Progenitor cell of endocrine pancreas (in vitro differentiated cells): Measurements from ENCODE around the gene LPCAT2. TPM values are rescaled to one million over a fixed set of nuclear protein-coding genes. Genes with fewer than 3 reads are reported as not detected.
A peak's percentile ranks its signal among the peaks of the same experiment; 100 is the strongest.

Experiments
- DNase-seq: peaks from one replicate; pipeline ENCODE4 v3.0.0; 2021; ENCODE audit warnings: low spot score; ENCODE audit not compliant: unreplicated experiment
- H3K27ac Mint-ChIP-seq: 2 replicates; pipeline ENCODE4 v1.8.0; 2021; ENCODE audit warnings: mild to moderate bottlenecking, moderate library complexity, mixed read lengths
- H3K27me3 Mint-ChIP-seq: 2 replicates; pipeline ENCODE4 v1.8.0; 2021; ENCODE audit warnings: mixed read lengths
- H3K36me3 Mint-ChIP-seq: 2 replicates; pipeline ENCODE4 v1.8.0; 2022; ENCODE audit warnings: mixed read lengths; ENCODE audit not compliant: insufficient read depth
- H3K4me1 Mint-ChIP-seq: 2 replicates; pipeline ENCODE4 v1.8.0; 2021; ENCODE audit warnings: low read depth, mixed read lengths
- H3K4me3 Mint-ChIP-seq: 2 replicates; pipeline ENCODE4 v1.8.0; 2021; ENCODE audit warnings: low read depth, mild to moderate bottlenecking, moderate library complexity, mixed read lengths
- H3K9me3 Mint-ChIP-seq: 2 replicates; pipeline ENCODE4 v1.8.0; 2021; ENCODE audit warnings: low read depth, mixed read lengths
- CTCF ChIP-seq: fragments of 200-600 bp; sonication (generic); IDR thresholded peaks from one replicate; pipeline ENCODE4 v1.5.0; 2021; ENCODE audit warnings: antibody characterized with exemption, mild to moderate bottlenecking; ENCODE audit not compliant: unreplicated experiment
- total RNA-seq: library from RNA; stranded (reverse); gene quantifications from 2 replicates; pipeline ENCODE4 v1.2.1, GENCODE V29; 2021

LPCAT2 gene
- total RNA-seq, 1 donor from 2014 or later = 3.2 TPM

GRCh38 chr16:55496509-55497145 lies 12.2 kb upstream of the LPCAT2 start:
- Mint-ChIP-seq H3K4me3 (no peak overlapping the region), H3K4me1 (peaks cover 13% of the 10 kb centered on the region), H3K27ac (no peak overlapping the region), H3K36me3 (no peaks in the 10 kb centered on the region), H3K9me3 (no peaks in the 10 kb centered on the region), H3K27me3 (no peaks in the 10 kb centered on the region)
- no peak for DNase-seq
- no peak for TF ChIP-seq CTCF

GRCh38 chr16:55497558-55497957 lies 11.3 kb upstream of the LPCAT2 start:
- Mint-ChIP-seq H3K27ac (no peak overlapping the region), H3K4me1 (peaks cover 12% of the 10 kb centered on the region), H3K36me3 (no peaks in the 10 kb centered on the region), H3K27me3 (no peaks in the 10 kb centered on the region), H3K4me3 (no peak overlapping the region), H3K9me3 (no peaks in the 10 kb centered on the region)
- no peak for TF ChIP-seq CTCF
- DNase-seq = no peak

- no peak overlapping the region for H3K27ac Mint-ChIP-seq
- H3K27me3 Mint-ChIP-seq = no peaks in the 10 kb centered on the region
- no peak overlapping the region for H3K4me3 Mint-ChIP-seq
- peaks cover 12% of the 10 kb centered on the region for H3K4me1 Mint-ChIP-seq
- DNase-seq = no peak
- no peaks in the 10 kb centered on the region for H3K36me3 Mint-ChIP-seq
- no peaks in the 10 kb centered on the region for H3K9me3 Mint-ChIP-seq
- TF ChIP-seq CTCF = no peak
These were observed 10.8 kb upstream of the LPCAT2 start for GRCh38 chr16:55498101-55498500.

- Mint-ChIP-seq H3K4me3 (no peak overlapping the region), H3K27me3 (no peaks in the 10 kb centered on the region), H3K36me3 (no peaks in the 10 kb centered on the region), H3K9me3 (no peaks in the 10 kb centered on the region), H3K4me1 (peaks cover 12% of the 10 kb centered on the region), H3K27ac (no peak overlapping the region)
- DNase-seq = no peak
- no peak for TF ChIP-seq CTCF
These were observed 9.6 kb upstream of the LPCAT2 start for GRCh38 chr16:55499281-55499680.

- Mint-ChIP-seq H3K4me3 (no peak overlapping the region), H3K27ac (peak overlapping the region; percentile 46), H3K27me3 (no peaks in the 10 kb centered on the region), H3K9me3 (no peaks in the 10 kb centered on the region), H3K4me1 (peaks cover 12% of the 10 kb centered on the region), H3K36me3 (no peaks in the 10 kb centered on the region)
- no peak for TF ChIP-seq CTCF
- DNase-seq = no peak
These were observed 8.8 kb upstream of the LPCAT2 start for GRCh38 chr16:55499951-55500529.
